Liver (tissue), 9 donors: ENCODE measurements around the gene SNX13. TPM values are rescaled to one million over a fixed set of nuclear protein-coding genes. Genes with fewer than 3 reads are reported as not detected.

Experiments used
- DNase-seq: peaks from one replicate; pipeline ENCODE4 v3.0.0-alpha.2; 2017; ENCODE audit warnings: low spot score
- H3K27ac ChIP-seq, 2 donors: one replicate each; pipeline ENCODE4 v1.7.0; 2013; ENCODE audit warnings: inconsistent platforms in 2 of 2, low read length in 2 of 2, control low read depth in 1 of 2, low read depth in 1 of 2, mild to moderate bottlenecking in 1 of 2
- H3K27me3 ChIP-seq, 4 donors: one replicate each; pipeline versions ENCODE4 v1.6.1 to v1.7.0; 2013; ENCODE audit warnings: low read length in 3 of 4, inconsistent platforms in 1 of 4, mild to moderate bottlenecking in 1 of 4, moderate library complexity in 1 of 4; ENCODE audit not compliant: control insufficient read depth in 4 of 4, insufficient read depth in 4 of 4
- H3K36me3 ChIP-seq, 4 donors: one replicate each; pipeline versions ENCODE4 v1.6.1 to v1.7.0; 2013; ENCODE audit warnings: low read length in 3 of 4, mild to moderate bottlenecking in 3 of 4, low read depth in 1 of 4, moderate library complexity in 1 of 4; ENCODE audit not compliant: control insufficient read depth in 4 of 4, insufficient read depth in 3 of 4
- H3K4me1 ChIP-seq, 4 donors: one replicate each; pipeline versions ENCODE4 v1.6.1 to v1.7.0; 2013; ENCODE audit warnings: low read length in 3 of 4, mild to moderate bottlenecking in 3 of 4, moderate library complexity in 1 of 4; ENCODE audit not compliant: control insufficient read depth in 4 of 4, insufficient read depth in 4 of 4
- H3K4me3 ChIP-seq, 3 donors: one replicate each; pipeline versions ENCODE4 v1.6.1 to v1.7.0; 2013; ENCODE audit warnings: low read length in 3 of 3, control low read depth in 1 of 3, low read depth in 1 of 3, mild to moderate bottlenecking in 1 of 3
- H3K9ac ChIP-seq, 2 donors: one replicate each; pipeline ENCODE4 v1.7.0; 2013; ENCODE audit warnings: low read length in 2 of 2, mild to moderate bottlenecking in 2 of 2, moderate library complexity in 2 of 2, control low read depth in 1 of 2, low read depth in 1 of 2
- H3K9me3 ChIP-seq, 4 donors: one replicate each; pipeline versions ENCODE4 v1.6.1 to v1.7.0; 2013; ENCODE audit warnings: low read length in 3 of 4; ENCODE audit not compliant: control insufficient read depth in 4 of 4
- ATF3 ChIP-seq: IDR thresholded peaks from 2 replicates; pipeline ENCODE4 v1.6.1; 2016; ENCODE audit warnings: antibody characterized with exemption
- EGR1 ChIP-seq, 2 donors: IDR thresholded peaks; 2 replicates each; pipeline ENCODE4 v1.6.1; 2016 to 2018; ENCODE audit warnings: antibody characterized with exemption in 2 of 2, low read depth in 2 of 2
- FOXA2 ChIP-seq: IDR thresholded peaks from 2 replicates; pipeline ENCODE4 v1.6.1; 2016; ENCODE audit warnings: antibody characterized with exemption
- GABPA ChIP-seq, 2 donors: IDR thresholded peaks in 1 of 2; conservative IDR thresholded peaks in 1 of 2; 2 replicates each; pipeline ENCODE4 v1.6.1; 2016; ENCODE audit warnings: antibody characterized with exemption in 2 of 2, mild to moderate bottlenecking in 1 of 2, moderate library complexity in 1 of 2
- HNF4A ChIP-seq, 2 donors: conservative IDR thresholded peaks; 2 replicates each; pipeline ENCODE4 v1.6.1; 2016; ENCODE audit warnings: antibody characterized with exemption in 2 of 2, mild to moderate bottlenecking in 2 of 2
- HNF4G ChIP-seq: IDR thresholded peaks from 2 replicates; pipeline ENCODE4 v1.6.1; 2016; ENCODE audit warnings: antibody characterized with exemption
- NR2F2 ChIP-seq: IDR thresholded peaks from 2 replicates; pipeline ENCODE4 v1.6.1; 2016; ENCODE audit warnings: antibody characterized with exemption
- RAD21 ChIP-seq, 2 donors: IDR thresholded peaks; 2 replicates each; pipeline ENCODE4 v1.6.1; 2016; ENCODE audit warnings: antibody characterized with exemption in 2 of 2, mild to moderate bottlenecking in 2 of 2
- RXRA ChIP-seq, 2 donors: IDR thresholded peaks; 2 replicates each; pipeline ENCODE4 v1.6.1; 2017 to 2018; ENCODE audit warnings: antibody characterized with exemption in 2 of 2, mild to moderate bottlenecking in 1 of 2
- SP1 ChIP-seq: IDR thresholded peaks from 2 replicates; pipeline ENCODE4 v1.6.1; 2018; ENCODE audit warnings: antibody characterized with exemption, mild to moderate bottlenecking
- YY1 ChIP-seq: IDR thresholded peaks from 2 replicates; pipeline ENCODE4 v1.6.1; 2016; ENCODE audit warnings: antibody characterized with exemption, mild to moderate bottlenecking
- ZBTB33 ChIP-seq: IDR thresholded peaks from 2 replicates; pipeline ENCODE4 v1.6.1; 2016; ENCODE audit warnings: antibody characterized with exemption
- WGBS: extraction: QIAGEN DNeasy Blood & Tissue Kit; methylation state at CpG from one replicate; pipeline ENCODE4 v1.1.7; 2013; 5-methylcytosine and 5-hydroxymethylcytosine counted together
- polyA plus RNA-seq, 2 donors: library from polyadenylated mRNA; stranded (reverse) in 1 of 2; unstranded in 1 of 2; fragments of 200-250 nt in 1 of 2; fragments of >200 nt in 1 of 2; fragmentation: Nextera tagmentation in 1 of 2; extraction: Ambion mirVana in 1 of 2; gene quantifications; one replicate each; pipeline versions ENCODE4 v1.2.1 to v1.2.3, GENCODE V29; 2013 to 2015
- total RNA-seq, 2 donors: library from RNA; depleted of rRNA; stranded (reverse); fragments of >200 nt; gene quantifications; one replicate each; pipeline ENCODE4 v1.2.3, GENCODE V29; 2014
- donor health status: healthy.
- donor health status: healthy.
- donor health status: healthy.
- donor health status: healthy.
- donor health status: healthy.

The SNX13 gene
- total and polyA plus RNA-seq, 4 donors = 5.4 to 28.1 (median 14.0) TPM

- H3K27ac ChIP-seq = no peak overlapping the region
- DNase-seq = no peak
- H3K4me1 ChIP-seq = no peaks in the 10 kb centered on the region
- no peak overlapping the region for H3K9ac ChIP-seq
- H3K4me3 ChIP-seq = no peak overlapping the region
- H3K36me3 ChIP-seq = no peaks in the 10 kb centered on the region
- TF ChIP-seq RAD21 (IDR thresholded peaks at IDR 0.05) = no peak
- TF ChIP-seq ATF3 = no peak
- TF ChIP-seq FOXA2 = no peak
- no peak for TF ChIP-seq EGR1 (IDR thresholded peaks at IDR 0.05; ENCODE audit: low read depth in 2 of 2)
- TF ChIP-seq ZBTB33 = no peak
- no peaks in the 10 kb centered on the region for H3K9me3 ChIP-seq
- no peaks in the 10 kb centered on the region for H3K27me3 ChIP-seq
These were observed 158.1 kb downstream of the SNX13 start for GRCh38 chr7:17782216-17782549.

- H3K4me1 ChIP-seq = no peaks in the 10 kb centered on the region
- 87% methylated on average over 7 of the region's 7 CpGs for WGBS
These were observed 158.6 kb downstream of the SNX13 start for GRCh38 chr7:17781491-17782215.

GRCh38 chr7:17779381-17779780, 160.9 kb downstream of the SNX13 start:
- WGBS = 95% methylated on average over 1 of the region's 1 CpG
- H3K27me3 ChIP-seq = no peaks in the 10 kb centered on the region
- no peak overlapping the region for H3K9ac ChIP-seq
- no peaks in the 10 kb centered on the region for H3K9me3 ChIP-seq
- no peaks in the 10 kb centered on the region for H3K36me3 ChIP-seq
- no peak overlapping the region for H3K27ac ChIP-seq
- no peak overlapping the region for H3K4me3 ChIP-seq
- TF ChIP-seq YY1 (no peak), HNF4A (conservative IDR thresholded peaks at IDR 0.05) (no peak), RAD21 (IDR thresholded peaks at IDR 0.05) (no peak), RXRA (IDR thresholded peaks at IDR 0.05) (no peak), SP1 (no peak)
- DNase-seq = no peak
- no peaks in the 10 kb centered on the region for H3K4me1 ChIP-seq

More at GRCh38 chr7:17781491-17782215, 158.6 kb downstream of the SNX13 start:
- Histone ChIP-seq H3K36me3 (no peaks in the 10 kb centered on the region), H3K27ac (no peak overlapping the region), H3K4me3 (no peak overlapping the region), H3K9ac (no peak overlapping the region), H3K27me3 (no peaks in the 10 kb centered on the region), H3K9me3 (no peaks in the 10 kb centered on the region)
- no peak for DNase-seq
- TF ChIP-seq NR2F2 (no peak), GABPA (IDR thresholded peaks at IDR 0.05 in 1 of 2, conservative IDR thresholded peaks at IDR 0.05 in 1 of 2) (no peak), EGR1 (IDR thresholded peaks at IDR 0.05; ENCODE audit: low read depth in 2 of 2) (no peak), HNF4A (conservative IDR thresholded peaks at IDR 0.05) (no peak), HNF4G (no peak), RXRA (IDR thresholded peaks at IDR 0.05) (no peak)
